Measurements from ENCODE around the gene MTCP1.

- TF ChIP-seq CTCF (conservative IDR thresholded peaks at IDR 0.05; ENCODE audit: low read depth in 2 of 2): no peak
- TF ChIP-seq CREB1 (CRISPR knock-in tag; IDR thresholded peaks at IDR 0.05; ENCODE audit: low read depth): no peak
- no peak for TF ChIP-seq EZH2 (IDR thresholded peaks at IDR 0.05; ENCODE audit: low read depth, unreplicated experiment)
- no peak for TF ChIP-seq REST (IDR thresholded peaks at IDR 0.05; ENCODE audit: unreplicated experiment)
- no peak for TF ChIP-seq JUNB (IDR thresholded peaks at IDR 0.05; ENCODE audit: unreplicated experiment)
- TF ChIP-seq POLR2AphosphoS5 (IDR thresholded peaks at IDR 0.05; ENCODE audit: low read depth): no peak
These were observed 42.1 kb downstream of the MTCP1 start for GRCh38 chrX:155028877-155029291.
